Activated CD8-positive, alpha-beta T cell treated with anti-CD3 and anti-CD28 coated beads, Interleukin-2, amount 10 ng/mL, durations not matched to agents 7 days and 5 days (primary cell): ENCODE measurements around the gene CYP2B6. TPM values are rescaled to one million over a fixed set of nuclear protein-coding genes. Genes with fewer than 3 reads are reported as not detected.
"Not testable (repeated sequence)": the region's sequence is repeated elsewhere in the genome, so short reads cannot be mapped to it uniquely, and the experiment has no call there.

Source experiments
- ATAC-seq: fragments of 150-1000 bp; cut with Tn5 transposase; one replicate; pipeline ENCODE4 v1.10.0; 2021; ENCODE audit warnings: moderate library complexity
- CTCF ChIA-PET: fragments of 350-600 bp; sonication (Branson Sonifier 250); formaldehyde crosslinking; loops from one replicate; lab custom pipeline; 2021; ENCODE audit warnings: antibody characterized with exemption; lab: Charles Lee
- POLR2A ChIA-PET: fragments of 350-600 bp; sonication (Branson Sonifier 250); formaldehyde crosslinking; loops from one replicate; lab custom pipeline; 2021; ENCODE audit warnings: antibody characterized with exemption; lab: Charles Lee
- DNase-seq: peaks from one replicate; pipeline ENCODE4 v3.0.0-alpha.2; 2020
- H3K27ac Mint-ChIP-seq: one replicate; pipeline ENCODE4 v1.8.0; 2021; ENCODE audit warnings: mild to moderate bottlenecking, mixed read lengths
- H3K27me3 Mint-ChIP-seq: one replicate; pipeline ENCODE4 v1.8.0; 2021; ENCODE audit warnings: low read depth, mixed read lengths
- H3K36me3 Mint-ChIP-seq: one replicate; pipeline ENCODE4 v1.8.0; 2021; ENCODE audit warnings: low read depth, mixed read lengths
- H3K4me1 Mint-ChIP-seq: one replicate; pipeline ENCODE4 v1.8.0; 2021; ENCODE audit warnings: low read depth, mixed read lengths
- H3K4me3 Mint-ChIP-seq: one replicate; pipeline ENCODE4 v1.8.0; 2021; ENCODE audit warnings: mild to moderate bottlenecking, mixed read lengths
- H3K9me3 Mint-ChIP-seq: one replicate; pipeline ENCODE4 v1.8.0; 2022; ENCODE audit warnings: mixed read lengths; ENCODE audit not compliant: insufficient read depth
- total RNA-seq, 2 experiments: library from RNA; stranded (reverse); gene quantifications; one replicate each; pipeline ENCODE4 v1.2.3, GENCODE V29; 2021

The CYP2B6 gene
- total RNA-seq, 2 experiments from 2014 or later, result not detected

DNA sequence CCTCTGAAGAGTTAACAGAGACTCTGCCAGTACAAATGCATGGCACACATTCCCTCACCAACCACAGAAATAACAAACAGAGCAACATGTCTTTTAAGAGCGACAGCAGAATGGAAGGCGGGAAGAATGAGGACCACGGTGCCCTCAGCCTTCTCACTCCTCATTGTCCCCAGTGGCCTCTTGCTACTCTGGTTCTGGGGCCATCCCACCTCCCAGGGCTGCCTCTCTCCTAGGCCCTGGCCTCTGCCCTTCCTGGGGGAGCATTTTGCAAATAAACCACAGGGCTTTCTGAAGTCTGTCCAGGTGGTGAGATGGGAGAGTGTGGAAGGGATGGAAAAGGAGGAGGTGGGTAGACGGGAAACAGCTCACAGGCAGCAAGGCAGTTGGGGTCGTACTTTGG is 28.3 kb downstream of the CYP2B6 start:
- H3K27ac Mint-ChIP-seq, result no peak overlapping the region
- H3K27me3 Mint-ChIP-seq, result peaks cover 8% of the 10 kb centered on the region
- no peaks in the 10 kb centered on the region for H3K36me3 Mint-ChIP-seq
- no peaks in the 10 kb centered on the region for H3K9me3 Mint-ChIP-seq
- ChIA-PET POLR2A (no interaction called here), CTCF (no interaction called here)
- DNase-seq (no peak), ATAC-seq (no peak)
- H3K4me3 Mint-ChIP-seq, result no peak overlapping the region
- peaks cover 5% of the 10 kb centered on the region for H3K4me1 Mint-ChIP-seq

DNA sequence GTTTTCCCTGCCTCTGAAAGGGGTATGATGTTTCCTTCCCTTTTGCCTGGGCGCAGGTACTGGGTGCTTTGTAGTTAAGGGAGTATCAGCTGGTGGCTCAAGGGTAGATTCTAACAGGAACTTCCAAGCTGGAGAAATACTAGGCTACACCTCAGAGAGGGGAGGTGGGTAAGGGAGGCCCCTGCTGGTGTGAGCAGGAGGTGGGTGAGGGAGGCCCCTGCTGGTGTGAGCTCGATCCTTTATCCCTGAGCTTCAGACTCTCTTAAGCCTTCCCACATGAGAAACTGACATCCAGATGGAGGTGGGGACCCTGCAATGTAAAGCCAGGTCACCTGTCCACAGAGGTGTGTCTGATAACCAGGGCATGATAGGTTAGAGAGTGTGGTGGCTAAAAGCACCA is 32.1 kb downstream of the CYP2B6 start:
- Mint-ChIP-seq H3K4me3 (no peak overlapping the region), H3K36me3 (no peaks in the 10 kb centered on the region), H3K4me1 (no peaks in the 10 kb centered on the region), H3K27me3 (peaks cover 25% of the 10 kb centered on the region), H3K9me3 (no peaks in the 10 kb centered on the region), H3K27ac (no peak overlapping the region)
- no peak for ATAC-seq
- DNase-seq, result no peak
- ChIA-PET POLR2A (no interaction called here), CTCF (no interaction called here)

DNA sequence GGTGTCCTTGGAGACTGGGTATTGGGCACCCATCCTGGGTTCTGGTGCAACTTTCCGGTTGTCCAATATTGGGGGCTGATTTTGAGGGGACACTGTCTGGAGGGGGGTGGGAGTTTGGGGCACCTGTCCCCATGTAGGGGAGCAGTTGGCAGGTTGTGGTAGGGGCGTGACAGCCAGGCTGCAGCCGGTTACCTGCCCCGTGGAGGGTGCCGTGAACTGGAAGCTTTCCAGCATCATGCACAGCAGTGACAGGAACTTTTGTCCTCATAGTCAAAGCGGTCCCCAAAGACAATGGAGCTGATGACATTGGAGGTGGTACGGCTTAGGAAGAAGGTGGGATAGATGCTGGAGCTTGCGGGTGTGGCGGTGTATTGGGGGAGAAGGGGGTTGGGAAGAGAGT is 34.3 kb downstream of the CYP2B6 start:
- Mint-ChIP-seq H3K27me3 (peaks cover 25% of the 10 kb centered on the region), H3K4me3 (no peak overlapping the region), H3K36me3 (no peaks in the 10 kb centered on the region), H3K9me3 (no peaks in the 10 kb centered on the region), H3K4me1 (no peaks in the 10 kb centered on the region), H3K27ac (no peak overlapping the region)
- ChIA-PET CTCF (no interaction called here), POLR2A (no interaction called here)
- DNase-seq, result no peak
- no peak for ATAC-seq

DNA sequence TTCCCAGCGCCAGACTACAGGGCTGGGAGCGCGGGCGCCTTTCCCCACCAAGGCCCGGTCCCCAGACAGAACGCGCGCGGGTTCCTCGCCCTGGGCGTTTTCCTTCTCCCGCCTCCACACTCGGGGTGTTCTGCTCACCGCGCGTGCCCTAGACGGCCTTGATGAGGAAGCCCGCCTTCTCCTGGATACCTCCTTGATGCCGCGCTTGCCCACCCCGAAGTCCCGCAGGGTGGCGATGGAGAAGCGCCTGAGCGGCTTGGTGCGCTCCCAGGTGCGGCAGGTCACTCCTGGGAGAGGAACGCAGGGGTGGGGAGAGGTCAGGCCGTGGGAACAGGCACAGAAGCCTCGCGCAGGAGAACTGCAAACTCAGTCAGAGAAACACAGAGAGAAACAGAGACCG is 34.8 kb downstream of the CYP2B6 start:
- Mint-ChIP-seq H3K27ac (no peak overlapping the region), H3K9me3 (no peaks in the 10 kb centered on the region), H3K27me3 (peaks cover 25% of the 10 kb centered on the region), H3K4me1 (no peaks in the 10 kb centered on the region), H3K4me3 (no peak overlapping the region), H3K36me3 (no peaks in the 10 kb centered on the region)
- no peak for DNase-seq
- no peak for ATAC-seq
- CTCF ChIA-PET, result no interaction called here
- POLR2A ChIA-PET, result no interaction called here

DNA sequence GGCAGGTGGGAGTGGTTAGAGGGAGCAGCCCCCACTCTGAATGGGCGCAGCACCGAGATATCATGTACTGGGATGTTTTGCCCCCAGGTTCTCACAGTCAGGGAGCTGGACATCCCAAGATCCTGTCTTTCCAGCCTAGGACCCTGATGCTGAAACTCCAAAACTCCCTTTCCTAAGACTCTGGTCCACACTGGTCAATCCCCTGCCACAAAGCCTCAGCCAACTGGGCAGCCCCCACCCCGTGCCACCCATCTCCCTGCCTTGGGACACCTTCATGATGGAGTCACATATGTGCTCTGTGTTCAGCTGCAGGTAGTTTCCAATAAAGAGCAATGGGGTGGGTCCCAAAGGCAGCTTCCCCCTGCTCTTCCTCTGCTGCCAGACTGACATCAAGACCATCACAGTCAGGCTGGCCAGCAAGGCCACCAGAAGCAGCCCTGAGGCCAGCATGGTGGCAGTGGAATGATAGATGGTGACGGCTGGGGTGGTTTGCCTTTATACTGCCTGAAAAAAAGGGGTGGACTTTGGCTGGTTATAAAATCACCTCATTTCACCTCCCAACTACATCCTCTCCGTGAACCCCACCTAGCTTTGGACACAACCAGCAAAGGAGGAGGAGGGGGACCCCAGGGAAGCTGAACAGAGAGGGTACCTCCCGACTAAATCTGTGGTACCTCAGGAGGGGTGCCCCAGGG is 36.3 kb downstream of the CYP2B6 start:
- no peak overlapping the region for H3K27ac Mint-ChIP-seq
- H3K9me3 Mint-ChIP-seq, result no peaks in the 10 kb centered on the region
- H3K27me3 Mint-ChIP-seq, result peaks cover 30% of the 10 kb centered on the region
- POLR2A ChIA-PET, result no interaction called here
- no peaks in the 10 kb centered on the region for H3K4me1 Mint-ChIP-seq
- no peaks in the 10 kb centered on the region for H3K36me3 Mint-ChIP-seq
- no peak overlapping the region for H3K4me3 Mint-ChIP-seq
- DNase-seq (no peak), ATAC-seq (no peak)
- CTCF ChIA-PET, result no interaction called here

DNA sequence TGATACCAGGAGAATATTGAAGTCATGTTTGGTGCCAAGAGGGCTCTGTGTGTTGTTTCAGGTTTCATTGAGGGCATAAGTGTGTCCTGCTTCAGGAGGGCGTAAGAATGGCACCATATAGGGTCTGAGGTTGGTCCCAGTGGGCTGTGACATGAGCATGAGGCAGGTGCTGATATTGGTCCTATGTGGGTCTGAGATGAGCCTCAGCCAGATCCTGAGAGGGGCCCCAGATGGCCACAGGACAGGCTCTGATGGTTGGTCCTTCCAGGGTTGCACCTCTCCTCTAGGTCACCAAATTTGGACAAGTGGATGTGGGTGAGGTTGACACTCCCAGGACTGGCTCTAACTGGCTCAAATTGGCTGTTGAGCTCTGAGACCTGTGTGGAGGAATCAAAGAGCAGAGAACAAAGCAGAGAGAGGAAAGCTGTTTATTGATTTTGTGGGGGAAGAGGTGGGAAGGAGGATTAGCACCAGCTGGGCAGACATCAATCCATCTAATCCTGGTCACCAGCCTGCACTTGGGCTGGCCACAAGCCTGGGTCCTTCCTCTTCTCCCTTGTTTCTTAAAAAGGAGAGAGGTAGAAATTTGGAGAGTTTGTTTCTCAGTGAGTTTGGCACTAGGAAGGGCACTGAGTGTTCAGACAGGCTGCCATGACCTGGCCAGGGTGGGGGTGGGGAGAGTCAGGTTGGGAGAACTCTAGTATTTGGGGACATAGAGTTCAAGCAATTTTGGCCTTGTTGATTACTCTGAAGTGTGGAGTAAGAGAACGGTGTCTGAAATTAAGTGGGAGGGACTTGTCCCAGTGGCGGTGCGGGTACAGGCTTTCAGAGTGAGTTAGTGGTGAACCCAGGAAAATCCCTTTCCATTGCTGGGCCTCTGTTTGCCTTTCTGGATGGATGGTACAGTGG is 38.7 kb downstream of the CYP2B6 start:
- H3K4me3 Mint-ChIP-seq, result no peak overlapping the region
- ChIA-PET POLR2A (no interaction called here), CTCF (no interaction called here)
- H3K27ac Mint-ChIP-seq, result no peak overlapping the region
- H3K36me3 Mint-ChIP-seq, result no peaks in the 10 kb centered on the region
- H3K27me3 Mint-ChIP-seq, result peaks cover 29% of the 10 kb centered on the region
- DNase-seq (no peak), ATAC-seq (no peak)
- H3K9me3 Mint-ChIP-seq, result no peaks in the 10 kb centered on the region
- peaks cover 4% of the 10 kb centered on the region for H3K4me1 Mint-ChIP-seq

DNA sequence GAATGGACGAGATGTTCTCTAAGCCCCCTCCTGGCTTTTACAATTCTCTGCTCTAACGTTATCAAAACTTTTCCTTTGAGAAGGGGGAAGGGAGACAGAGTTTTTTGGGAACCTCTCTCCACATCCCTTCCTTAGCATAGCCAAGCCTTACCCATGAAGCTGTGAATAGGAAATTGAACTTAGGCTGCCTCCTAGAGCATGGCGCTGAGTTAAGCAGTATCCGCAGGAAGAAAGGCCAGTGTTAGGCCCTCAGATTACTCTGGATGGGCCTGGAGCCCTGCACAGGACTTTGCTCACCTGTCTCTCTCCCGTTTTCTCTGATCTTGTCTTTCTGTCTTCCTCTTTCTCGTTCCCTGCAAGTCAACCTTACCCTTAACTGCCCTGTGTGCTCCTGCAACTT is 39.6 kb downstream of the CYP2B6 start:
- ChIA-PET POLR2A (no interaction called here), CTCF (no interaction called here)
- H3K36me3 Mint-ChIP-seq, result no peaks in the 10 kb centered on the region
- DNase-seq (no peak), ATAC-seq (no peak)
- no peak overlapping the region for H3K4me3 Mint-ChIP-seq
- no peaks in the 10 kb centered on the region for H3K9me3 Mint-ChIP-seq
- H3K27me3 Mint-ChIP-seq, result peaks cover 28% of the 10 kb centered on the region
- peaks cover 4% of the 10 kb centered on the region for H3K4me1 Mint-ChIP-seq
- H3K27ac Mint-ChIP-seq, result no peak overlapping the region

DNA sequence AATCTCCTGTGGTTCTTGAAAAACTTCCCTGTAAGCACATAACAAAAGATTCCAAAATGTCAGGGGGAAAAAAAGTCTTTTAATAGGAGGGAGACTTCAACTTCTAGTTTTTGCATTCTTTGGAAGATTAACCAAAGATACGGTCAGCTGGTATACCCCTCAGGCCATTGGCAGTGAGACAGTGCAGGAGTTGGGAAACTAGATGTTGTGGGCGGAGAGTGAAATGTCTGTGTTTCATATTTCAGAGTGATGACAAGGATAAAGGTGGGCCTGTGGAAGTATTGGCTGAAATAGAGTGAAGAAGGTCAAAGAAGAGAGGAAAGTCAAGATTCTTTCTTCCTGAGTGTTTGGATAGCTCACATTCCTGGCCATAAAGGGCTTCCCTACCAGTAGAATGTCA is 40.8 kb downstream of the CYP2B6 start:
- POLR2A ChIA-PET, result no interaction called here
- no peak overlapping the region for H3K27ac Mint-ChIP-seq
- H3K9me3 Mint-ChIP-seq, result no peaks in the 10 kb centered on the region
- H3K36me3 Mint-ChIP-seq, result no peaks in the 10 kb centered on the region
- ATAC-seq (no peak), DNase-seq (no peak)
- peaks cover 4% of the 10 kb centered on the region for H3K4me1 Mint-ChIP-seq
- CTCF ChIA-PET, result no interaction called here
- H3K27me3 Mint-ChIP-seq, result peaks cover 21% of the 10 kb centered on the region
- no peak overlapping the region for H3K4me3 Mint-ChIP-seq

DNA sequence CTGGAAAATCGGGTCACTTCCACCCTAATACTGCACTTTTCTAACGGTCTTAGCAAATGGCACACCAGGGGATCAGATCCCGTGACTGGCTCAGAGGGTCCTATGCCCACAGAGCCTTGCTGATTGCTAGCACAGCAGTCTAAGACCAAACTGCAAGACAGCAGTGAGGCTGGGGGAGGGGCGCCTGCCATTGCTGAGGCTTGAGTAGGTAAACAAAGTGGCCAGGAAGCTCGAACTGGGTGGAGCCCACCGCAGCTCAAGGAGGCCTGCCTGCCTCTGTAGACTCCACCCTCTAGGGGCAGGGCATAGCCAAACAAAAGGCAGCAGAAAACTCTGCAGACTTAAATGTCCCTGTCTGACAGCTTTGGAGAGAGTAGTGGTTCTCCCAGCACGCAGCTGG is 42.2 kb downstream of the CYP2B6 start:
- H3K36me3 Mint-ChIP-seq, result not testable (repeated sequence)

DNA sequence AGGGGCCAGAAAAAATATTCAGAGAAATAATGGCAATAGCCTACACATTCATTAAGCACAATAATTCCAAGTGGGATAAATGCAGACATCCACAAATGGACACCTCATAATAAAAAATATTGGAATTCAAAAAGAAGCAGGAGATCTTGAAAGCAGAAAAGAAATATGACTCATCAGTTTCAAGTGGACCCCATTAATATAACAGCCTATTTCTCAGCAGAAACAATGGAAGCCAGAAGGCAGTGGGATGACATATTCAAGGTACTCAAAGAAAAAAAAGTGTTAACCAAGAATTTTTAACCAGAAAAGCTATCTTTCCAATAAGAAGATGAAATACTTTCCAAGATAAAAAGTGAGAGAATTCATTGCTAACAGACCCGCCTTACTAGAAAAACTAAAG is 48.7 kb downstream of the CYP2B6 start:
- H3K27ac Mint-ChIP-seq, result no peak overlapping the region
- H3K27me3 Mint-ChIP-seq, result peaks cover 15% of the 10 kb centered on the region
- CTCF ChIA-PET, result no interaction called here
- H3K4me1 Mint-ChIP-seq, result no peaks in the 10 kb centered on the region
- DNase-seq (no peak), ATAC-seq (no peak)
- POLR2A ChIA-PET, result no interaction called here
- H3K36me3 Mint-ChIP-seq, result no peaks in the 10 kb centered on the region
- H3K9me3 Mint-ChIP-seq, result no peaks in the 10 kb centered on the region
- no peak overlapping the region for H3K4me3 Mint-ChIP-seq

More for the DNA sequence above, 42.2 kb downstream of the CYP2B6 start:
- peaks cover 19% of the 10 kb centered on the region for H3K27me3 Mint-ChIP-seq
- H3K4me1 Mint-ChIP-seq, H3K9me3 Mint-ChIP-seq, ATAC-seq, POLR2A ChIA-PET, CTCF ChIA-PET, H3K4me3 Mint-ChIP-seq, H3K27ac Mint-ChIP-seq: not testable (repeated sequence)
- peak; percentile 24 for DNase-seq

DNA sequence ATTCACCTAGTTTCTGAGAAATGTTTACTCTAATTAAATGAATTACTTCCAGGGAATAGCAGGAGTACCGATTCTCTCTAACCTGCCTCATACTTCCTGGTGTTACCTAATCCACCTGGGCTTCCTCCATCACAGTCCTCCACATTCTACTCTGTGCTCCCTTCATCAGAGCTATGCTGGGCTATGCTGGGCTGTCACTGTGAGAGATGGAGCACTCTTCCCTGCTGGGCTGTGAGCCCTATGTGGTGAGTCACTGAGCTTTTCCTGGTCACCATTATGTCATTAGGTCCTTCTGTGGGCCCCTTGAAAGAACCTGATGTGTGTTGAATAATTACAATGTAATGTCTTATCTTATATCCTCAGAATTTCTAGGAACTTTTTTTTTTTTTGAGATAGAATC is 54.0 kb downstream of the CYP2B6 start:
- CTCF ChIA-PET, ATAC-seq, H3K9me3 Mint-ChIP-seq, H3K27me3 Mint-ChIP-seq, POLR2A ChIA-PET, H3K27ac Mint-ChIP-seq, H3K4me3 Mint-ChIP-seq, H3K4me1 Mint-ChIP-seq, DNase-seq, H3K36me3 Mint-ChIP-seq: not testable (repeated sequence)

DNA sequence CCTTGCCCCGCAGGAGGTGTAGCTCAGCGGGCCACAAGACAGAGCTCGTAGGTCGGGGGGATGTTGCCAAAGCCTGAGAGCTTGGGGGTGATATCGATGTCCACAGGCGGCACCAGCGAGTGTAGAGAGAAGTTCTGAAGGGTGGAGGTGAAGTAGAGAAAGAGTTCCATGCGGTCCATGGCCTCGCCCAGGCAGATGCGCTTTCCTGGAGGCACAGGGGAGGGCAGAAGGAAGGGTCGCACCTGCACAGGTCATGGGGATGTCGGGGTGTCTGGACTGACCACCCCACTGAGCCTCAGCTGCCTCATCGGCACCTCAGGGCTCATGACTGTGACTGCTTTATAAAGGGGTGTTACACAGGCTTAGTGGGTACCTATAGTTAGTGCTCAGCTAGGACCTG is 59.3 kb downstream of the CYP2B6 start:
- ATAC-seq (no peak), DNase-seq (no peak)
- no peak overlapping the region for H3K4me3 Mint-ChIP-seq
- H3K36me3 Mint-ChIP-seq, result no peaks in the 10 kb centered on the region
- peaks cover 8% of the 10 kb centered on the region for H3K27me3 Mint-ChIP-seq
- POLR2A ChIA-PET, result no interaction called here
- no peaks in the 10 kb centered on the region for H3K4me1 Mint-ChIP-seq
- H3K9me3 Mint-ChIP-seq, result no peaks in the 10 kb centered on the region
- CTCF ChIA-PET, result no interaction called here
- no peak overlapping the region for H3K27ac Mint-ChIP-seq
